ENCODE measurements around the gene CD101.
"Not testable (repeated sequence)": the region's sequence is repeated elsewhere in the genome, so short reads cannot be mapped to it uniquely, and the experiment has no call there.

CD101 gene, protein sequence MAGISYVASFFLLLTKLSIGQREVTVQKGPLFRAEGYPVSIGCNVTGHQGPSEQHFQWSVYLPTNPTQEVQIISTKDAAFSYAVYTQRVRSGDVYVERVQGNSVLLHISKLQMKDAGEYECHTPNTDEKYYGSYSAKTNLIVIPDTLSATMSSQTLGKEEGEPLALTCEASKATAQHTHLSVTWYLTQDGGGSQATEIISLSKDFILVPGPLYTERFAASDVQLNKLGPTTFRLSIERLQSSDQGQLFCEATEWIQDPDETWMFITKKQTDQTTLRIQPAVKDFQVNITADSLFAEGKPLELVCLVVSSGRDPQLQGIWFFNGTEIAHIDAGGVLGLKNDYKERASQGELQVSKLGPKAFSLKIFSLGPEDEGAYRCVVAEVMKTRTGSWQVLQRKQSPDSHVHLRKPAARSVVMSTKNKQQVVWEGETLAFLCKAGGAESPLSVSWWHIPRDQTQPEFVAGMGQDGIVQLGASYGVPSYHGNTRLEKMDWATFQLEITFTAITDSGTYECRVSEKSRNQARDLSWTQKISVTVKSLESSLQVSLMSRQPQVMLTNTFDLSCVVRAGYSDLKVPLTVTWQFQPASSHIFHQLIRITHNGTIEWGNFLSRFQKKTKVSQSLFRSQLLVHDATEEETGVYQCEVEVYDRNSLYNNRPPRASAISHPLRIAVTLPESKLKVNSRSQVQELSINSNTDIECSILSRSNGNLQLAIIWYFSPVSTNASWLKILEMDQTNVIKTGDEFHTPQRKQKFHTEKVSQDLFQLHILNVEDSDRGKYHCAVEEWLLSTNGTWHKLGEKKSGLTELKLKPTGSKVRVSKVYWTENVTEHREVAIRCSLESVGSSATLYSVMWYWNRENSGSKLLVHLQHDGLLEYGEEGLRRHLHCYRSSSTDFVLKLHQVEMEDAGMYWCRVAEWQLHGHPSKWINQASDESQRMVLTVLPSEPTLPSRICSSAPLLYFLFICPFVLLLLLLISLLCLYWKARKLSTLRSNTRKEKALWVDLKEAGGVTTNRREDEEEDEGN
- total RNA-seq = 1.5 to 8.2 (median 5.2) reads per million in 3 experiments

DNA sequence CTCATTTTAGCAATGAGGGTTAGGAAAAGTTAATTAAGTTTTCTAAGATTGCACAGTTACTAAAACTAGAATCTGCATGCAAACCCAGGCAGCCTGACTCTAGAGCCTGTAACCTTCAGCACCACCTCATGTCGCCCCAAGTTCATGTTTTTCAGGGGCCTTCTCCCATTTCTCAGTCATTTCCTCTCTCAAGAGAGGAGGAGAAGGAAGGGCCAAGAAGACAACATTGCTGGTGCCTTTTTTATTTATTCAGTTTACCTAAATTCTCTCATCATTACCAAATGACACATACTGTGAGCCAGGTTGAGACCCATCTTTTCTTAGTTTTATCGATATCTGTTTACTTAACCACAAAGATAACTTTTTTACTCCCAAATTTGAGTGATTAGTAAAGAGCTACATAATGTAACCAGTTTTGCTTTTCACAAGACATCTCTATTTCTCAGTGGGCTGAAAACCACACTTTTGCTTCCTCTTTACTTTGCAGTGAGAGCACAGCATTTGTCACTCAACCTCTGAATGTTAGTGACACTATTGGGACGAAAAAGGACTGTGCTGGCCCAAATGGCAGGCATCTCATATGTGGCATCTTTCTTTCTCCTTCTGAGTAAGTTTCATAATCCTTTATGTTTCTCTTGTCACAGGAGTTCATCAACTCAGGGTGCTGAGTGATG, at the start of gene CD101:
TSS of gene CD101 (plus strand) at position 507 of the 674 bp plus-strand sequence. CDS start at position 565, 58 bp downstream.
- DNase-seq = no peak

DNA sequence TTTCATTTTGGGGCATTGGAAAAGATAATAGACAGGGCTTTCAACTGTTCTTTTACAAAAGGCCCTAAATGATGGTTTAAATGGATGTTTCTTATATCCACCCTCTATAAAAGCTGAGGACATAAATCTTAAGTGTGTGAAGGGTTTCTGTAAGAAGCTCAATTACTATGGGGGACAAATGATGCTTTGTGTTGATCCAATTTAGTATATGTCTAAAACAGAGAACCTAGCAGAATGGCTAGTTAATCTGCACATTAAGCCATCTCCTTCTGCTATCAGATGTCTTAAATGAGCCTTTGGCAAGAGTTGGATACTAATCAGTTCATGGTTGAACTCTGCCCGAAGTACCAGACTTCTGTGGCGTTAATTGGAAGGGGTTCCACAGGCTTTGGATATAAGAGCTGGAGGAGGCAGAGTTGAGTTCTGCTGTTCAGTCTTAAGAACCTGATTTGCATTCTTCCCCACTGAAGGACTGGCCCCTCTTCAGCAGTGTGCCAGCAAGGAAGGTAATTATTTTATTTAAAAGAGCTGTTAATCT, 48.8 kb upstream of the CD101 start:
- no peak for DNase-seq

DNA sequence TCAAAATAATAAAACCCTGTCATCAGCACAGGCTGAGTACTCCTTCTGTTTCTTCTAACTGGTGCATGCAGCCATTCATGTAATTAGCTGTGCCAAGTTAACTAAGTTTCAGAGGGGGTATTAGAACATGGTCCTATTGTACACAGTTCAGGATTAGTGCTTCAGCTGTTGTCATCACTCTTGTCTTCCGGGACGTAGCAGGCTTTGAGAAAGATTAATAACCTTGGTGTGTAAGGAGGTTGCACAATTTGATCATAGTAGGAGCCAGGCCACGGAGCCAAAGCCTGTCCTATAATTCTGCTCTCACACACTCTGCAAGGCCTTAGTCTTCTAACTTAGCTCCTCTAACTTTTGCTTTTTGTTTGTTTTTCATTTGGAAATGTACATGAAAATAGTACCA, 47.1 kb upstream of the CD101 start:
- no peak for DNase-seq

DNA sequence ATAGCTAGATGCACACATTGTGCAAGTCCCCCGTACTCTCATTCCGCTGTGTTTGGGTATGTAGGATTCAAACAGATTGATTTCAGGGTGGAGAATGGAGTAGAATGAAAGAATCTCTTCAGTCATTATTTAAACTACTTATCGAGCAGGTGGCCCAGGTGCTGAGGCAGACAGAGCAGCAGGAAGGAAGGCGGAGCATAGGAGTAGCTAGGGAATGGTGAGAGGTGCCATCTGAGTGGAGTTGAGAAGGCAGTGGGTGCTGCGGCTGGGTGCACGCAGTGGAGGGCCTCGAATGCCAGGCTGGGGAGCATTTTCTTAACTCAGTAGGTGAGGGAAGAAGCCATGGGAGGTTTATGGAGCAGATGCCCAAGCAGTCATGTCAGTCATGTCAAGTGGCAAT, 45.2 kb upstream of the CD101 start:
- no peak for DNase-seq

DNA sequence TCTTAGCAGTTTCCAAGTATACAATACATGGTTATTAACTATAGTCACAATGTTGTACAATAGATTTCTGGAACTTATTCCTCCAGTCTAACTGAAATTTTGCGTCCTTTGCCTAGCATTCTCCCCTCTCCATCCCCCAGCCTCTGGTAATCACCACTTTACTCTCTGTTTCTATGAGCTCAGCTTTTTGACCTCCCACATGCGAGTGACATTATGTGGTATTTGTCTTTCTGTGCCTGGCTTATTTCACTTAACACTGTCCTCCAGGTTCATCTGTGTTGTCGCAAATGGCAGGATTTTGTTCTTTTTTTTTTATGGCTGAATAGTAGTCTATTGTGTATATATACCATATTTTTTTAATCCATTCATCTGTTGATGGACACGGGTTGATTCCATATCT, 43.9 kb upstream of the CD101 start:
- no peak for DNase-seq

DNA sequence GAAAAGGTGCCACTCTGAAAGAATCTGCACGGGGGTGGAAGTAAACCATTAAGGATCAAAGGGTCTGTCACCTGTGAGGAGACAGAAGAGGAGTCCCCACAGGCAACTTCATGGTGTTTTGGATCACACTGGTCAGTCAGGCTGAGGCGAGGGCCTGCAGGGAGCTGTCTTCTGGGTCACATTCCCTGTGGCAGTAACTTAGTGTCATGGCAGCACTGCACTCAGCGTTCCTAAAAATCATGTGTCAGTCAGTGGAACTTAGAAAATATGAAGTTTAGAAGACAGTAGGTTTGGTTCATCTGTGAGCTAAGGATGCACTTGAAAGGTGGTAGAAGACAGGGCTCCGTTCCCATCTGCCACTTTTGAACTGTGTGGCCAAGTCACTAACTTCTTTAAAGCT, 43.5 kb upstream of the CD101 start:
- no peak for DNase-seq

DNA sequence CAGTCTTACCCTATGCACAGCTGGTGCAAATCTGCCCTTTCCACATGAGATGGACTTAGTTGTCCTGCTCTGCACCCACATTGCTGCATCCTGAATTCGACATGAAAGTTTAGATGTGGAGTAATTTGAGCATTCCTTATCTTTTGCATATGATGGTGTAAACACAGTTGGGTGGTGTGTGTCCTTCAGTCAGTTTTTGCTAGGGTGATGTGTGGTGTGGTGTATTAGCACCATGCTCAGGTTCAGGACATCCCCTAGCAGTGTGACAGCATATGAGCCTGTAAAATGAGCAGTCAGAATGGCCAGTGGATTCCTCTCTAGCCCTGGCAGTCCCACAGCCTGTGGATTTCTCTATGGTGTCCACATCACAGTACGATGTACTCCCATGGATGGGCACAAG, 42.6 kb upstream of the CD101 start:
- no peak for DNase-seq

DNA sequence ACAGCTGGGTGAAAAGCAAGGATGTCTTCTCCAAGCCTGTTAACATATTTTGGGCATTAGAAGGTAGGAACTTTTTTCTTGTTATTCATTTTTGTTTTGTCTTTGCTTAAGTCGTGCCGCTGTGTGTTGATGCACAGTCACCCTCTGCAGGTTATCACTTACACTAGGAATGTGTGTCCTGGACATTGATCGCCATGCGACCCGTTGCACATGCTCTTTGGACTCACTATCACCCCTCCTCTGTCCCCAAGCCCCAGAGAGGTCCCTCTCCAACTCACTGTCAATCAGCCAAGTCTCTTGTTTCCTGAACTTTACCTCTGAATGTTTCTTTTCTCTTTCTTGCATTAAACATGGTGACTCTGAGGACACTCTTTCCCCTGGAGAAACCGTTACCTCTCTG, 40.0 kb upstream of the CD101 start:
- DNase-seq = no peak

DNA sequence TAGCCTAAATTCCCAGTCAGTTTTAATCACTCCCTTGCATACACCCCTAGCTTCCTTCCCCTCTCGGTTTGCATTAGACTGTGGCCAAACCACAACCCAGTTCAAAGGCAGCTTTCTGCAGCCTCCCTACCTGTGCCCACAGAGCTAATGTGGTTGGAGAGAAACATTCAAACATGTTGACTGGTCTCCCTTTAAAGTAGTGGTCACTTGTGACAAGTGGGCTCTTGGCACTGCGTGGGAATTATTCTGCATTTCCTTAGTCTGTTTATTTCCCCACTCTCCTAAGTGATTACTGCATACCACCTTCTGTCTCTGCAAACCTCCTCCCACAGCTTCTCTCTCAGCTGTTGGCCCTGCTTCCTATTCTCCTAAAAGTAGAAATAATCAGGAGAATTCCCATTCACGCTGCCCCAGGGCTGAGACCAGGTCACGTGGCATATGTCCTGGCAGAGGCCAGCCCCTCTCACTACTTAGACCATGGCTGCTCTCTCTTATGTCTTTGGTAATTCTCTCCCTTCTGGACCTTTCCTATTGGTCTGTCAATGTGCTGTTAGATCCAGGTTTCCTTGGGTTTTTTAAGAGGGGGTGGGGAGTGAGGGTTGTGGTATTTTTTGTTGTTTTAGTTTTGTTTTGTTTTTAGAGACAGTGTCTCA, 38.4 kb upstream of the CD101 start:
- DNase-seq = peak; percentile 19

DNA sequence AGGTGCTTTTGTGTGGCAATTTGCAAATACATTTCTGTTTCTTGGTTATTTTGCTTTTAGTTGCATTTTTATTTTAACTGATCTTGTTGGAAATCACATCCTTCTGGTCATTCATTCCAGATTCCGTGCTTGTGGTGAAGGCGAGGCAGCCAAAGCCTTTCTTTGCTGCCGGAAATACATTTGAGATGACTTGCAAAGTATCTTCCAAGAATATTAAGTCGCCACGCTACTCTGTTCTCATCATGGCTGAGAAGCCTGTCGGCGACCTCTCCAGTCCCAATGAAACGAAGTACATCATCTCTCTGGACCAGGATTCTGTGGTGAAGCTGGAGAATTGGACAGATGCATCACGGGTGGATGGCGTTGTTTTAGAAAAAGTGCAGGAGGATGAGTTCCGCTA, 34.8 kb upstream of the CD101 start:
- no peak for DNase-seq

DNA sequence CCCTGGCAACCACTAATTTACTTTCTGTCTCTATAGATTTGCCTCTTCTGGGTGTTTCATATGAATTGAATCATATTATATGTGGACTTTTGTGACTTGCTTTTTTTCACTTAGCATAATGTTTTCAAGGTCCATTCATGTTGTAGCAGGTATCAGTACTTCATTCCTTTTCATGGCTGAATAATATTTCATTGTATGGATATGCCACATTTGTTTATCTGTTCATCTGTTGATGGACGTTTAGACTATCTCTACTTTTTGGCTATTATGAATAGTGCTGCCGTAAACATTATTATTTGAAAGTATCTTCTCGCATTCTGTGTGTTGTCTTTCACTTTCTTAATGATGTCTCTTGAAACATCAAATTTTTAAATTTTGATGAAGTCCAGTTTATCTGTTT, 32.8 kb upstream of the CD101 start:
- DNase-seq = no peak

DNA sequence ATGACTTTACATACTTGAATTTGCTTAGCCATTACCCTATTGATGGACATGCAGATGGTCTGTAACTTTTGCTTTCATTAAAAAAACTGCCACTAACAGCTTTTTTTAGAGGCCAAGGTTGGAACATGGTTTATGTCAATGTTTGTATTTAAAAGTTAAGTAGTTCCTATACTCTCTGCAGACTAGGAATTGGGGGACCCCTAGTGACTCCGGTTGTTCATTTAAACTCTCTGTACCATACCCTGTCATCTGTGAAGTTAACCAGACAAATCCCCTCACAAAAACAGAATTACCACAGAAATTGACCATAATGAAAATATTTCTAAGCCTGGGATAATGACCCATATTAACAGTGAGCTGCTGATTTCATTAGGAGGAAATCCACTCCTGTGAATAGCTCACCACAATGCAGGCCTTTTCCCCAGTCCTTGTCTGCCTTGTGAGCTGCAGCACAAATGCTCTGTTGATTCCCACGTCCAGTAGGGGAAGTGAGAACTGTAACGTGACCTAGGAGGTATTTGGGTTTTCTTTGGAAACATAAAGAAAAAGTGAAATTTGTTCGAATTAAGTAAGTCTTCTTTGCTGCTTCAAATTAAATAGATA, 30.2 kb upstream of the CD101 start:
- no peak for DNase-seq

DNA sequence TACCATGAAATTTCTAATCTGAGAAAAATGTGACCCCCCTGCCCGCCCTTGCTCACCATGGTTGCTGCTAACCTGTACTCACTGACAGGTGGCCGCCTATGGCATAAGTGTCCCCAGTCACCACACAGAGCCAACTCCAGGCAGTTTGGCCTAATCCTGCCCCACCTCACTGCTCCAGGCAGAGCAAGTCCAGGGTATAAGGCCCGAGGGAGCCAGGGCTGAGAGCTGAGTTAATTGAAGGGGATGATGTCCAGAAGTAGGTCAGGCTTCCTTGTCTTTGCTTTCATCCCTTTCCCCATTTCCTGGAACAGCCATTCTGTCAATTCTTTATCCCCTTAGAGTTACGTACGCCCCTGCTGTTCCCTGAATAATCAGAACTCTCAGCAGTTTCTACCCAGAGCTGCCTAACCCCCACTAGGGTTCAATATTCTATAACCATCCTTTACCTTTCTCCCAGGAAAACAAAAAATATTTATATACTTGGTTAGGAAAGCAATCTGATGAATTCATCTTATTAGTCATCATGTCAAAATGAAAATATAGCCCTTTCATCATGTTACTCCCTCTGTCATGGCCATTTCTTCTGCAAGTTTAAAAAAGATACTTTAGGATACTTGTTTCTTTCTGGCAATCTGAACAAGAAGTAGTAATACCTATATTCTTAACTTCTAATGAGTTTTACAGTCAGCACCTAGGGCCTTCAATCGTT, 29.4 kb upstream of the CD101 start:
- DNase-seq = no peak

DNA sequence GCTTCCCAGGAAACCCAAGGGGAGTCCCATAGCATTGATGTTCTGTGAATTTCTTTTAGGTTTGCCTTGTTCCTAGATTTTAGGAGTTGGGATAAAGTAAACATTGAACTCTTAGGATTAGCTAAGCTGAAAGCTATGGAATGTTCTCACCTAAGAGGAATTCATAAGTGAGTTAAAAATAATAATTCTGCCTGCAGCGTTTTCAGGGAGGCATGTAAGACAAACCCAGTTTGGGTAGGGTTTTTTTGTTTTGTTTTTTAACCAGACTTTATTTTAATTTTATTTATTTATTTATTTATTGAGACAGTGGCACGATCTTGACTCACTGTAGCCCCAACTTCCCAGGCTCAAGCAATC, 28.9 kb upstream of the CD101 start:
- no peak for DNase-seq

DNA sequence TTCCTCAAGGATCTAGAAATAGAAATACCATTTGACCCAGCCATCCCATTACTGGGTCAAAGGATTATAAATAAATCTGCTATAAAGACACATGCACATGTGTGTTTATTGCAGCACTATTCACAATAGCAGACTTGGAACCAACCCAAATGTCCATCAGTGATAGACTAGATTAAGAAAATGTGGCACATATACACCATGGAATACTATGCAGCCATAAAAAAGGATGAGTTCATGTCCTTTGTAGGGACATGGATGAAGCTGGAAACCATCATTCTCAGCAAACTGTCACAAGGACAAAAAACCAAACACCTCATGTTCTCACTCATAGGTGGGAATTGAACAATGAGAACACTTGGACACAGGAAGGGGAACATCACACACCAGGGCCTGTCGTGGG, 21.3 kb upstream of the CD101 start:
- not testable (repeated sequence) for DNase-seq

DNA sequence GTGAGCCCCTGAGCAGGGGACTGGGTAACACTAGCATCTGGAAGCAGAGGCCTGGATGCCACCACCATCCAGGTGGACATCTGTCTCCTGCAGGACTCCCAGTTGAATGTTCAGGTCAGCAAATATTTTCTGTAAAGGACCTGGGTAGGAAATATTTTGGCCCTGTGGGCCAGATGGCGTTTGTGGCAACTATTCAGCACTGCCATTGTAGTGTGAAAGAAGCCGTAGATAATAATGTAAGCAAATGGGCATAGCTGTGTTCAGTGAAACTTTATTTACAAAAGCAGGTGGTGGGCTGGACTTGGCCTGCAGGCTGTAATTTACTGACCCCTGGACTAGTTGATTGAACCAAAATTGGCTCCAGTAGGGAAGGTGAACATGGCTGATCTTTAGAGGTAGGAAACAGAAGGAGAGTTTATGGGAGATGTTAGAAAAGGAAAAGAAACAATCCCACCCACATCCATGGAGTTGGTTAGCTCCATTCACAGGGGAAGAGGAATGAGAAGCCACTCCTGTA, 20.0 kb upstream of the CD101 start:
- DNase-seq = no peak

DNA sequence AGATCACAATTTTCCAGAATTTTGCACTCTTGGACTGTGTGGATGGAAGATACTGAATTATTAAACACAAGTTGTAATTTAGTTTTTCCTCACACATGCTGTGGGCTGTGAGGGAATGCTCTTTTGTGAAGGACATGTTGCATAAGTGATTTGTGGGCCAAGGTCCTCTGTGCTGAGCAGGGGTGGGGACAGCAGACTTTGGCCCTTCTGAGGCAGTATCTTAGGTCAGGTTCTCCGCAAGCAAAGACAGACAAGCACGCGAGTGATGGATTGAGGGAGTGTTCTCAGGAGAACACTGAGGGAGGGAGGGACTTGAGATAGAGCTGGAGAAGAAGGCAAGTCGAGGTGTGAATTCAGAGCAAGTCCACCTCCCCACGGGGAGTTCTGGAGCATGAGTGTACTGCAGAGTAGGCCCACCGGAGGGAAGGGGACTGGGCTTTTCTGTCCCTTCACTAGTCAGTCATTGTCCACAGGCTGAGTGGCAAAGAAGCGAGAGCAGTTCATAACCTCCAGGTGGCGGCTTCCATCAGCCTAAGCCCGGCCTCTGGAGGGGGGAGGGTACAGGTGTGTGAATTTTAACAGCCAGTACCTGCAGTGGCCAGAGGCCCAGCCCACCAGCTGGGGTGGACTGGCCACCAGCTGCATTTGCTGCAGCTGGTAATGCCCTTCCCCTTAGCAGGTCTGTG, 19.1 kb upstream of the CD101 start:
- DNase-seq = no peak

DNA sequence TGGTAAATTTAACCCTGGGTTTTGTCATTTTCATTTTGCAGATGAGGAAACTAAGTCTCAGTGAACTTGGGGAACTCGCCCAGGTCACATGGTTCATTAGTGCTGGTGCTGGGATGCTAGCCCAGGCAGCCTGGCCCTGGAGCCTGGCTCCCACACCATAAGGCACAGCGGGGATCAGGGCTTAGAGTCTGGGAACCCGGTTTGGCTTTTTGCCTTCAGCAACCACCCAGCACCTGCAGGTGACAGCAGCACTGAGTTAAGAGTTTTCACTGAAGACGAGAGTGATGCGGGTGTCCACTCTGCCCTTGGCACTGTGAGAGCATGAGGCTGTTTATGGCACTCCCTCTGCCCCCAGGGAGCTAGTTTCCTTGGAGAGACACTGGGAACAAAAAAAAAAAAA, 18.4 kb upstream of the CD101 start:
- no peak for DNase-seq

DNA sequence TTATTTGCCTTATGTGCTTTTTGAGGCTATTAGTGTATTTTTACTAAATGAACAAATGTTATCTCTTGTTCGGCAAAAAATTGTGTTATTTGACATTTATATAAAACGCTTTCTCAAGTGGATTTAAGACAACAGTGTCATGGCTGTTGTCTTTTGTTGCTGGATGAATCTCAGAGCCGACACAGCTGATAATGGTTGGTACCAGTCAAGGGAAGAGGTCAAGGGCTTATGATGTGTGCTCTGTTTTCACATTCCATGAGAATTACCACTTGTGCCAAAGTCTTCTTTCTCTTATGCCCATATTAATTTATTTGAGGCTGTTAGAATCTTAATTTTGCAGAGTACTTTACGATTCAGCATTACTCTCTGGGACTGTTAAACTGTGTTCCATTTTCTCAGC, 17.9 kb upstream of the CD101 start:
- DNase-seq = no peak

DNA sequence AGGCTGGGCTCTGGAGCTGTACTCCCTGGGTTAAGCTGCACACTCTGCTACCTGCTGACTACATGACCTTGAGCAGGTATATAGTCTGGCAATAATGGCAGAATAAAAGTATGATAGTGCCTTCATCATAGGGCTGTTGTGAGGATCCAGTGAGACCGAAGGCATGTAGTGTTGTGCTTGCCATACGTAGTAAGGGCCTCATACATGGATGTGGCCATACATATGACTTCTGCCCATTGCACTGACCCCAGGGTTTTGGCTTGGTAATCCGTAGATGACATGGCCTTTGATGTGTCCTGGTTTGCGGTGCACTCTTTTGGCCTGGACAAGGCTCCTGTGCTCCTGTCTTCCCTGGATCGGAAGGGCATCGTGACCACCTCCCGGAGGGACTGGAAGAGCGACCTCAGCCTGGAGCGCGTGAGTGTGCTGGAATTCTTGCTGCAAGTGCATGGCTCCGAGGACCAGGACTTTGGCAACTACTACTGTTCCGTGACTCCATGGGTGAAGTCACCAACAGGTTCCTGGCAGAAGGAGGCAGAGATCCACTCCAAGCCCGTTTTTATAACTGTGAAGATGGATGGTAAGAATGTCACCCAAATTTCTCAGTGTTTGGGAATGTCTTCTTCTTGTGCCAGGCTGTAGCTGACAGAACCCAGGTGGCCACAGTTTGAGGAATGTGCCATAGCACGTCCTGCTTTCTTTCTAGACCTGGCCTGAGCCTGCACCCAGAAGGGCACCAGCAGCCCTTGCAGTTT, 17.0 kb upstream of the CD101 start:
- no peak for DNase-seq
